Right kidney (tissue), 1 donor: ENCODE data around the gene RNF166.

Experiments
- DNase-seq: peaks from one replicate; pipeline ENCODE4 v3.0.0-alpha.2; 2016

Gene RNF166

GRCh38 chr16:88693420-88694177 is 12.6 kb downstream of the RNF166 start:
- DNase-seq: no peak

GRCh38 chr16:88692861-88693260 is 13.3 kb downstream of the RNF166 start:
- no peak for DNase-seq

GRCh38 chr16:88691924-88692560 is 14.2 kb downstream of the RNF166 start:
- no peak for DNase-seq

GRCh38 chr16:88691129-88691813 is 14.9 kb downstream of the RNF166 start:
- no peak for DNase-seq

- DNase-seq: no peak
These were observed 15.7 kb downstream of the RNF166 start for GRCh38 chr16:88690341-88691128.

GRCh38 chr16:88688013-88688778 is 18.0 kb downstream of the RNF166 start:
- DNase-seq: no peak

GRCh38 chr16:88687676-88688012 is 18.6 kb downstream of the RNF166 start:
- no peak for DNase-seq

- no peak for DNase-seq
These were observed 19.0 kb downstream of the RNF166 start for GRCh38 chr16:88687254-88687576.

GRCh38 chr16:88686439-88687253 is 19.6 kb downstream of the RNF166 start, which contains the start of gene SNAI3:
Gene SNAI3, minus strand, starts transcription at chr16:88686507. Its CDS starts 101 bp downstream, at chr16:88686406.
- DNase-seq: peak; percentile 73

GRCh38 chr16:88686062-88686438 is 20.2 kb downstream of the RNF166 start:
- peak; percentile 48 for DNase-seq

GRCh38 chr16:88685156-88686061 is 20.8 kb downstream of the RNF166 start:
- peak; percentile 61 for DNase-seq

GRCh38 chr16:88684569-88685155 is 21.5 kb downstream of the RNF166 start:
- DNase-seq: no peak

GRCh38 chr16:88681709-88682451 is 24.3 kb downstream of the RNF166 start:
- no peak for DNase-seq

- DNase-seq: no peak
These were observed 25.0 kb downstream of the RNF166 start for GRCh38 chr16:88681084-88681680.

- DNase-seq: no peak
These were observed 25.6 kb downstream of the RNF166 start for GRCh38 chr16:88680554-88681083.

GRCh38 chr16:88678224-88678979 is 27.8 kb downstream of the RNF166 start:
- DNase-seq: no peak

GRCh38 chr16:88677721-88678120 is 28.5 kb downstream of the RNF166 start:
- DNase-seq: no peak
